Gastroesophageal sphincter (tissue), 3 donors: Measurements from ENCODE around the gene SLC4A1AP.

Experiments used
- CTCF ChIP-seq, 4 experiments: fragments of 200-600 bp in 2 of 4; fragments of 450-650 bp in 2 of 4; sonication (generic) in 1 of 4; IDR thresholded peaks; one replicate each; pipeline ENCODE4 v1.5.1; 2017 to 2019; ENCODE audit warnings: antibody characterized with exemption in 4 of 4, mild to moderate bottlenecking in 2 of 4, moderate library complexity in 2 of 4
- EP300 ChIP-seq: sonication (generic); formaldehyde crosslinking; IDR thresholded peaks from one replicate; pipeline ENCODE4 v1.6.1; 2017; ENCODE audit warnings: antibody characterized with exemption, mild to moderate bottlenecking
- POLR2A ChIP-seq, 2 donors: fragments of 450-650 bp; IDR thresholded peaks; one replicate each; pipeline ENCODE4 v1.6.1; 2017; ENCODE audit warnings: antibody characterized with exemption in 2 of 2, mild to moderate bottlenecking in 2 of 2, moderate library complexity in 1 of 2
- POLR2AphosphoS5 ChIP-seq: sonication (generic); formaldehyde crosslinking; IDR thresholded peaks from one replicate; pipeline ENCODE4 v1.6.1; 2017; ENCODE audit warnings: antibody characterized with exemption

- TF ChIP-seq EP300, result peak; percentile 77
- peak in 1 of 4 experiments; percentile 25 for TF ChIP-seq CTCF (IDR thresholded peaks at IDR 0.05)
- peak; percentile 49 to 64 for TF ChIP-seq POLR2A (IDR thresholded peaks at IDR 0.05)
- TF ChIP-seq POLR2AphosphoS5, result peak; percentile 99
Observed at GRCh38 chr2:27735263-27735904, 71.7 kb downstream of the SLC4A1AP start.
